Lower lobe of right lung (tissue), 2 donors: ENCODE data around the gene PAK2. TPM values are rescaled to one million over a fixed set of nuclear protein-coding genes. Genes with fewer than 3 reads are reported as not detected.

ENCODE experiments used
- ATAC-seq, 2 donors: fragments of 200-7000 bp; cut with Tn5 transposase; one replicate each; pipeline ENCODE4 v1.9.1; 2020 to 2022; ENCODE audit warnings: mild to moderate bottlenecking in 2 of 2, moderate library complexity in 2 of 2
- DNase-seq: peaks from one replicate; pipeline ENCODE4 v3.0.0-alpha.2; 2020
- H3K27ac ChIP-seq: fragments of 200-600 bp; one replicate; pipeline ENCODE4 v1.8.0; 2022
- H3K27me3 ChIP-seq: fragments of 200-600 bp; one replicate; pipeline ENCODE4 v1.8.0; 2022; ENCODE audit warnings: low read depth
- H3K36me3 ChIP-seq: fragments of 200-600 bp; one replicate; pipeline ENCODE4 v1.8.0; 2022; ENCODE audit warnings: mild to moderate bottlenecking
- H3K4me1 ChIP-seq: fragments of 200-600 bp; one replicate; pipeline ENCODE4 v1.8.0; 2022
- H3K4me3 ChIP-seq: fragments of 200-600 bp; one replicate; pipeline ENCODE4 v1.8.0; 2022; ENCODE audit warnings: mild to moderate bottlenecking
- H3K9me3 ChIP-seq: fragments of 200-600 bp; one replicate; pipeline ENCODE4 v1.8.0; 2022
- intact Hi-C: fragments of 100-400 bp; cut with DNase I; formaldehyde crosslinking; loops from one replicate; pipeline ENCODE4 v1.11.0; 2022
- total RNA-seq: library from RNA; stranded (reverse); fragmentation: NEBNext Ultra II Directional; extraction: Animal tissue kit (Norgen Biotek cat#: 25700); gene quantifications from one replicate; pipeline ENCODE4 v1.2.1, GENCODE V29; 2021
- TF ChIP-seq, protein P1 (sequence below): fragments of 200-600 bp; IDR thresholded peaks from one replicate; pipeline ENCODE4 v1.8.0; 2022; ENCODE audit warnings: antibody characterized with exemption, mild to moderate bottlenecking
- donor health status: DM: no; HTN: yes; CAD: no; lungs with severe emphysema.

Gene PAK2
- total RNA-seq, 1 donor from 2014 or later: 80.7 TPM

DNA sequence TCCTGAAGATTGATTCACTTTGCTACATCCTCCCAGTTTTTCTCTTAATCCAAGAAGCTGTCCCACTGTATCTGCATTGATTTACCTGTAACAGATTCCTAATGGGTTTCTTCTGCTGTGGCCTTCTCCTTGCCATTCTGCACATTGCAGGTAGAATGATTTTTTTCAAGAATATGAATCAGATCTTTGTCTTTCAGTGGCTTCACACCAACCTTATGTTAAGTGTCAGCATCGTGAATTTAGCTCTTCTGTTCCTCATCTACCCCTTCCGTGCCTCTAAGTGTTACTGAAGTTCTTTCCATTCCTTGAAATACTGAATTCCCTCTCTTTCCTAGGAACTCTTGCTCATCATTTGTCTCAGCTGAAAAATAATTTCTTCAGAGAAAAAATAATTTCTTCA is 135.6 kb downstream of the PAK2 start:
- Histone ChIP-seq H3K27ac (no peak overlapping the region), H3K4me1 (peaks cover 33% of the 10 kb centered on the region), H3K27me3 (no peaks in the 10 kb centered on the region), H3K9me3 (no peaks in the 10 kb centered on the region), H3K36me3 (peaks cover 6% of the 10 kb centered on the region), H3K4me3 (no peak overlapping the region)
- intact Hi-C loops: no loop called here
- ATAC-seq: no peak
- TF ChIP-seq, protein P1, sequence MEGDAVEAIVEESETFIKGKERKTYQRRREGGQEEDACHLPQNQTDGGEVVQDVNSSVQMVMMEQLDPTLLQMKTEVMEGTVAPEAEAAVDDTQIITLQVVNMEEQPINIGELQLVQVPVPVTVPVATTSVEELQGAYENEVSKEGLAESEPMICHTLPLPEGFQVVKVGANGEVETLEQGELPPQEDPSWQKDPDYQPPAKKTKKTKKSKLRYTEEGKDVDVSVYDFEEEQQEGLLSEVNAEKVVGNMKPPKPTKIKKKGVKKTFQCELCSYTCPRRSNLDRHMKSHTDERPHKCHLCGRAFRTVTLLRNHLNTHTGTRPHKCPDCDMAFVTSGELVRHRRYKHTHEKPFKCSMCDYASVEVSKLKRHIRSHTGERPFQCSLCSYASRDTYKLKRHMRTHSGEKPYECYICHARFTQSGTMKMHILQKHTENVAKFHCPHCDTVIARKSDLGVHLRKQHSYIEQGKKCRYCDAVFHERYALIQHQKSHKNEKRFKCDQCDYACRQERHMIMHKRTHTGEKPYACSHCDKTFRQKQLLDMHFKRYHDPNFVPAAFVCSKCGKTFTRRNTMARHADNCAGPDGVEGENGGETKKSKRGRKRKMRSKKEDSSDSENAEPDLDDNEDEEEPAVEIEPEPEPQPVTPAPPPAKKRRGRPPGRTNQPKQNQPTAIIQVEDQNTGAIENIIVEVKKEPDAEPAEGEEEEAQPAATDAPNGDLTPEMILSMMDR: no peak
- DNase-seq: no peak

Other genes starting within 250 kb of the PAK2 start
- gene RNF168, start 236.1 kb upstream of the PAK2 start, total RNA-seq: 24.3 TPM
- gene SMCO1, start 224.5 kb upstream of the PAK2 start, total RNA-seq: not detected
- 9.5 TPM for gene WDR53, start 171.3 kb upstream of the PAK2 start, total RNA-seq
- 7.3 TPM for gene FBXO45, start 171.2 kb upstream of the PAK2 start, total RNA-seq
- 20.7 TPM for gene NRROS, start 100.2 kb upstream of the PAK2 start, total RNA-seq
- 2.2 TPM for gene CEP19, start 27.6 kb upstream of the PAK2 start, total RNA-seq
- 14.1 TPM for gene PIGX, start 27.5 kb upstream of the PAK2 start, total RNA-seq
- gene SENP5, start 128.1 kb downstream of the PAK2 start, total RNA-seq: 29.7 TPM
- gene NCBP2, start 202.7 kb downstream of the PAK2 start, total RNA-seq: 55.1 TPM
- 4.6 TPM for gene PIGZ, start 229.0 kb downstream of the PAK2 start, total RNA-seq